Keratinocyte (primary cell): ENCODE data around the gene SPEM2. TPM values are rescaled to one million over a fixed set of nuclear protein-coding genes. Genes with fewer than 3 reads are reported as not detected.
A peak's percentile ranks its signal among the peaks of the same experiment; 100 is the strongest.

ENCODE experiments used
- DNase-seq: peaks from one replicate; pipeline ENCODE4 v3.0.0-alpha.2; 2011; ENCODE audit warnings: low read depth, missing footprints, low spot score
- FAIRE-seq: peaks from 2 replicates; lab custom pipeline; 2011; peaks lifted over from hg19 to GRCh38; lab: Jason Lieb, UNC
- H2AFZ ChIP-seq: 2 replicates; pipeline ENCODE4 v1.6.0; 2012; ENCODE audit warnings: low read length, control low read depth, inconsistent platforms; ENCODE audit not compliant: control insufficient read depth
- H3K27ac ChIP-seq: 2 replicates; pipeline ENCODE4 v1.5.1; 2011; ENCODE audit warnings: low read length; ENCODE audit not compliant: control insufficient read depth, insufficient read depth
- H3K27me3 ChIP-seq: 3 replicates; pipeline ENCODE4 v1.6.0; 2011; ENCODE audit warnings: low read length; ENCODE audit not compliant: control insufficient read depth, insufficient read depth; ENCODE audit errors: extremely low read depth
- H3K36me3 ChIP-seq, 2 experiments: 2 replicates in 1 of 2; 3 replicates in 1 of 2; pipeline ENCODE4 v1.5.1; 2011; ENCODE audit warnings: low read length in 2 of 2, mild to moderate bottlenecking in 1 of 2; ENCODE audit not compliant: control insufficient read depth in 2 of 2, insufficient read depth in 2 of 2; ENCODE audit errors: extremely low read depth in 1 of 2
- H3K4me1 ChIP-seq: 3 replicates; pipeline ENCODE4 v1.5.1; 2011; ENCODE audit warnings: low read length; ENCODE audit not compliant: control insufficient read depth, insufficient read depth; ENCODE audit errors: extremely low read depth
- H3K4me2 ChIP-seq: 3 replicates; pipeline ENCODE4 v1.6.0; 2011; ENCODE audit warnings: low read depth, low read length; ENCODE audit not compliant: control insufficient read depth, insufficient read depth; ENCODE audit errors: extremely low read depth
- H3K4me3 ChIP-seq, 3 experiments: fragments of 200-600 bp in 1 of 3; sonication (generic) in 1 of 3; 2 replicates in 2 of 3; 3 replicates in 1 of 3; pipeline ENCODE4 v1.5.1; 2011 to 2016; ENCODE audit warnings: low read length in 3 of 3, mild to moderate bottlenecking in 3 of 3, control low read depth in 2 of 3, inconsistent platforms in 1 of 3, low read depth in 1 of 3, mixed read lengths in 1 of 3, mixed run types in 1 of 3, moderate library complexity in 1 of 3; ENCODE audit not compliant: control insufficient read depth in 2 of 3, insufficient read depth in 2 of 3; ENCODE audit errors: extremely low read depth in 1 of 3
- H3K79me2 ChIP-seq: 2 replicates; pipeline ENCODE4 v1.6.0; 2012; ENCODE audit warnings: low read length; ENCODE audit not compliant: control insufficient read depth, insufficient read depth
- H3K9ac ChIP-seq: 3 replicates; pipeline ENCODE4 v1.6.0; 2011; ENCODE audit warnings: low read length; ENCODE audit not compliant: control insufficient read depth, insufficient read depth; ENCODE audit errors: extremely low read depth
- H3K9me1 ChIP-seq: 3 replicates; pipeline ENCODE4 v1.6.0; 2011; ENCODE audit warnings: low read length; ENCODE audit not compliant: control insufficient read depth, insufficient read depth; ENCODE audit errors: extremely low read depth
- H3K9me3 ChIP-seq: 2 replicates; pipeline ENCODE4 v1.5.1; 2012; ENCODE audit warnings: low read depth, low read length; ENCODE audit not compliant: control insufficient read depth
- H4K20me1 ChIP-seq: 3 replicates; pipeline ENCODE4 v1.6.0; 2011; ENCODE audit warnings: low read length; ENCODE audit not compliant: control insufficient read depth, insufficient read depth; ENCODE audit errors: extremely low read depth
- CTCF ChIP-seq, 3 experiments: IDR thresholded peaks in 1 of 3; conservative IDR thresholded peaks in 1 of 3; optimal IDR thresholded peaks in 1 of 3; 2 replicates in 2 of 3; 3 replicates in 1 of 3; pipeline versions ENCODE3 to v1.5.1; 2011; ENCODE audit warnings: low read length in 3 of 3, mild to moderate bottlenecking in 3 of 3, moderate library complexity in 2 of 3, control low read depth in 1 of 3, inconsistent platforms in 1 of 3; ENCODE audit not compliant: insufficient read depth in 2 of 3; ENCODE audit errors: extremely low read depth in 1 of 3
- EZH2 ChIP-seq: IDR thresholded peaks from one replicate; pipeline ENCODE4 v1.6.1; 2012; ENCODE audit warnings: inconsistent platforms, mild to moderate bottlenecking, low read length, moderate library complexity
- dilution Hi-C: fragments of 300-500 bp; cut with MboI; formaldehyde crosslinking; loops from one replicate; pipeline ENCODE4 v1.7.0; 2020; ENCODE audit warnings: low sequenced_read_pairs; ENCODE audit not compliant: extremely low pct_ligation_motif_present
- polyA plus RNA-seq, 5 experiments: library from polyadenylated mRNA; depleted of rRNA in 3 of 5; stranded (reverse) in 3 of 5; stranded (forward) in 1 of 5; unstranded in 1 of 5; fragments of >200 nt; gene quantifications; 1 replicate in 1 of 5; 2 replicates in 3 of 5; 3 replicates in 1 of 5; pipeline versions ENCODE4 v1.2.1 to v1.2.3, GENCODE V29; 2011 to 2012; ENCODE audit warnings: missing spikeins in 2 of 5, low read depth in 1 of 5, low replicate concordance in 1 of 5

The SPEM2 gene
- polyA plus RNA-seq, 1 donor (not counting 4 experiments of a cell fraction or from before 2014, with no cell fraction given), result not detected

DNA sequence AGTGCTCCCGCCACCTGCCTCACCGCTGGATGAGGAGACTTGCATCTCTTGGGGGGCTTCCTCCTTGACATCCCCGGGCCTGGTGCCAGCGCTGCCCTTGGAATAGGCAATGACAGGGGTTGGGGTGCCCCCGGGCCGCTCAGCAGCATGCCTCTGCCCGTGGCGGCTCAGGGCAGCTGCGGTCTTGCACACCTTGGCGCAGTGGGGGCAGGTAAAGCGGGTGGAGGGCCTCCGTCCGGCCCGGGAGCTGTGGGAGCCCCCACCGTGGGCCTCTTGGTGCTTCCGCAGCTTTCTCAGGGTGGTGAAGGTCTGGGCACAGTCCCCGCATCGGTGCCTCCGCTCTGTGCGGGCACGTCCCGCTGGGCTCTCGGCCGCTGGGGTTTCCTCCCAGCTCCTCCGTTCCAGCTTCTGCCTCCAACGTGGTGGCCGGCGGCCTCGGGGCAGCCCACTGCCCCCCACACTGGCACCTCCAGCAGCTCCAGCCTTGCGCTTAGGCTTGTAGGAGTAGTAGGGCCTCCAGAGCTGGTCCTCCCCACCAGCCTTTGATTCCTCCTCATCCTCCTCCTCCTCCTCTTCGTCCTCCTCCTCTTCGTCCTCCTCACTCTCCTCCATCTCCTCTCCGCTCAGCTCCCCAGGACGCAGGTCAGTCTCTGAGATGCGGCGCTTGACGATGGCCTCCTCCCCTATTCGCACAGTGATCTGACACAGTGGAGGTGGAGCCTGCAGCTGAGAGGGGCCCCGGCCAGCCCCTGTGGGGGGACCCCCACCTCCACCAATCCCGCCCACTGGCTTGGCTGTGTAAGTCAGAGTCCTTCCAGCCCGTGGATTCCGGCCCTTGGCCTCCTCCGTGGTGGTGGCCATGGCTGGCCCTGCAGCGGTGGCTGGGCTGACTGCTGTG lies 37.3 kb downstream of the SPEM2 start:
- H3K9ac ChIP-seq, result no peak overlapping the region
- no peak for TF ChIP-seq CTCF (optimal IDR thresholded peaks at IDR 0.05 in 1 of 3, IDR thresholded peaks at IDR 0.05 in 1 of 3, conservative IDR thresholded peaks at IDR 0.05 in 1 of 3; ENCODE audit: extremely low read depth in 1 of 3, insufficient read depth in 2 of 3, low read length in 3 of 3)
- no peak for TF ChIP-seq EZH2
- H3K9me1 ChIP-seq, result no peaks in the 10 kb centered on the region
- peaks cover 24% of the 10 kb centered on the region for H3K4me1 ChIP-seq
- DNase-seq, result no peak
- no peak for FAIRE-seq
- no peaks in the 10 kb centered on the region for H3K9me3 ChIP-seq
- no peaks in the 10 kb centered on the region for H3K27me3 ChIP-seq
- H3K4me2 ChIP-seq, result no peak overlapping the region
- H2AFZ ChIP-seq, result no peak overlapping the region
- H4K20me1 ChIP-seq, result no peaks in the 10 kb centered on the region
- no peak overlapping the region for H3K27ac ChIP-seq
- H3K4me3 ChIP-seq, result no peak overlapping the region
- dilution Hi-C loops, result no loop called here
- peaks cover 12 to 31% of the 10 kb centered on the region in 2 experiments for H3K36me3 ChIP-seq
- H3K79me2 ChIP-seq, result peaks cover 17% of the 10 kb centered on the region

DNA sequence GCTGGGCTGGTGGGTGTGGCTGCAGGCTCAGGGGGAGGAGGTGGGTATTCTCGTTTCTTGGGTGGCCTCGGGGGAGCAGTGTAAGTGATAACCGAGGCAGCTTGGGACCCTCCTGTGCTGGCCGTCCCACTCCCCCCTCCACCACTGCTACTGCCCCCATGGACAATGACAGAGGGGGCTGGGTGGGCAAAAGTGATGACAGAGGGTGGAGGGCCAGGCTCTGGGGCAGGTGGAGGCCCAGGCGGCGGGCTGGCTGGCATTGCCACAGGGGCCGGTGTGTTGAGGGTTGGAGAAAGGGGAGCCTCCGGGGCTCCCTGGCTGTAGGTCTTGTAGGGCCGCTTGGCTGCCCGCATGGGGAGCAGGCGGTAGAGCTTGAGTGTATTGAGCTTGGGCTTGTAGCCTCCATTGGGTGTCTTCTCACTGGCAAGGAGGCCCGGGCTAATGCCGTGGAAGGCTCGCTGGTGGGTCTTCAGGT lies 38.0 kb downstream of the SPEM2 start:
- peak overlapping the region; percentile 64 for H3K27ac ChIP-seq
- dilution Hi-C loops, result no loop called here
- no peak for TF ChIP-seq CTCF (optimal IDR thresholded peaks at IDR 0.05 in 1 of 3, IDR thresholded peaks at IDR 0.05 in 1 of 3, conservative IDR thresholded peaks at IDR 0.05 in 1 of 3; ENCODE audit: extremely low read depth in 1 of 3, insufficient read depth in 2 of 3, low read length in 3 of 3)
- no peak for TF ChIP-seq EZH2

More for the DNA sequence above, 38.0 kb downstream of the SPEM2 start:
- DNase-seq (no peak), FAIRE-seq (no peak)
- Histone ChIP-seq H3K4me2 (no peak overlapping the region), H4K20me1 (no peaks in the 10 kb centered on the region), H3K9me3 (no peaks in the 10 kb centered on the region), H2AFZ (no peak overlapping the region), H3K79me2 (peaks cover 22% of the 10 kb centered on the region), H3K9ac (peak overlapping the region; percentile 22), H3K4me1 (peaks cover 24% of the 10 kb centered on the region), H3K4me3 (no peak overlapping the region), H3K27me3 (no peaks in the 10 kb centered on the region), H3K9me1 (no peaks in the 10 kb centered on the region), H3K36me3 (peaks cover 13 to 31% of the 10 kb centered on the region in 2 experiments)
